ENCODE measurements around the gene PRKN. TPM values are rescaled to one million over a fixed set of nuclear protein-coding genes. Genes with fewer than 3 reads are reported as not detected.
"Not testable (repeated sequence)": the region's sequence is repeated elsewhere in the genome, so short reads cannot be mapped to it uniquely, and the experiment has no call there.

The PRKN gene
- total RNA-seq, 4 donors from 2014 or later, result 4.4 to 669 (median 10.5) TPM

DNA sequence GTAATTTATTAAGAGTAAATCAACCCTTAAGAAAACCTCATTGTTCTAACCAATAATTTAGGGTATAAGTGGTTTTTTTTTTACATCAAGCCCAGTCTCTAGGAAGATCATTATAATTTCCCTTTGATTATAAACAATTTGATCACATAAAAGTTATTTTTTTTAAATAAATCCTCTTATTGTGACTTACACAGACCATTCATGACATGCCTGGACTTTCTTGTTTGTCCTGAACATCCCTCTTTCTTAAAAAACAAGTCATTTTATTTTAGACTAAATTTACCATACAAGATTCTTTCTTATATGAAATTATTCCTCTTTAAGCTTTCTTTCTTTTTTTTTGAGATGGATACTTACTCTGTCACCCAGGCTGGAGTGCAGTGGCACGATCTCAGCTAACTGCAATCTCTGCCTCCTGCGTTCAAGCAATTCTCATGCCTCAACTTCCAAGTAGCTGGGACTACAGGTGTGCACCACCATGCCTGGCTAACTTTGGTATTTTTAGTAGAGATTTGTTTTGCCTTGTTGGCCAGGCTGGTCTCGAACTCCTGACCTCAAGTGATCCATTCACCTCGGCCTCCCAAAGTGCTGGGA, 1400.1 kb downstream of the PRKN start:
- Histone ChIP-seq H3K4me3 (no peak overlapping the region), H3K27me3 (no peaks in the 10 kb centered on the region), H3K4me1 (no peaks in the 10 kb centered on the region), H3K27ac (no peak overlapping the region), H3K36me3 (no peaks in the 10 kb centered on the region), H3K9me3 (no peaks in the 10 kb centered on the region)
- TF ChIP-seq POLR2A (IDR thresholded peaks at IDR 0.05), result no peak
- TF ChIP-seq, protein P1, sequence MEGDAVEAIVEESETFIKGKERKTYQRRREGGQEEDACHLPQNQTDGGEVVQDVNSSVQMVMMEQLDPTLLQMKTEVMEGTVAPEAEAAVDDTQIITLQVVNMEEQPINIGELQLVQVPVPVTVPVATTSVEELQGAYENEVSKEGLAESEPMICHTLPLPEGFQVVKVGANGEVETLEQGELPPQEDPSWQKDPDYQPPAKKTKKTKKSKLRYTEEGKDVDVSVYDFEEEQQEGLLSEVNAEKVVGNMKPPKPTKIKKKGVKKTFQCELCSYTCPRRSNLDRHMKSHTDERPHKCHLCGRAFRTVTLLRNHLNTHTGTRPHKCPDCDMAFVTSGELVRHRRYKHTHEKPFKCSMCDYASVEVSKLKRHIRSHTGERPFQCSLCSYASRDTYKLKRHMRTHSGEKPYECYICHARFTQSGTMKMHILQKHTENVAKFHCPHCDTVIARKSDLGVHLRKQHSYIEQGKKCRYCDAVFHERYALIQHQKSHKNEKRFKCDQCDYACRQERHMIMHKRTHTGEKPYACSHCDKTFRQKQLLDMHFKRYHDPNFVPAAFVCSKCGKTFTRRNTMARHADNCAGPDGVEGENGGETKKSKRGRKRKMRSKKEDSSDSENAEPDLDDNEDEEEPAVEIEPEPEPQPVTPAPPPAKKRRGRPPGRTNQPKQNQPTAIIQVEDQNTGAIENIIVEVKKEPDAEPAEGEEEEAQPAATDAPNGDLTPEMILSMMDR (IDR thresholded peaks at IDR 0.05), result no peak
- DNase-seq, result no peak

DNA sequence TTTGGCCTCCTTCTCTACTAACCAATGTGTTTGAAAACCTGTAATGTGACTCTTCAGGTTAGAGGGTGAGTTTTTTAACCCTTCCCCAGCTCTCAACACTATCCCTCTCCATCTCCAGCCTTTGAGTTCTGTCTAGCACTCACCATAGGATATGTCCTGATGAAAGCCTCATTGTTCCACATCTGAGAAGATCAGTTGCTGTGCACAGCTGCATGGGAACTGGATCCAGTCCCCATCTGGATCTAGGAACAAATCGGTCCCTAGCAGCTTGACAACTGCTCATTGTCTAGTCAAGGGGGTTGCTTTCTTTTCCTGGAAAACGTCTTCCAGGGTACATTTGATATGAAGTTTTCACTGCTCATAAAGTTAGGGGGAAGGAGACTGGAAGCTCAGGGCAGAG, 1408.3 kb downstream of the PRKN start:
- no peaks in the 10 kb centered on the region for H3K9me3 ChIP-seq
- no peaks in the 10 kb centered on the region for H3K36me3 ChIP-seq
- no peak overlapping the region for H3K27ac ChIP-seq
- H3K27me3 ChIP-seq, result no peaks in the 10 kb centered on the region
- TF ChIP-seq, protein P1 (IDR thresholded peaks at IDR 0.05), result no peak
- TF ChIP-seq POLR2A (IDR thresholded peaks at IDR 0.05), result no peak
- DNase-seq, result no peak
- no peak overlapping the region for H3K4me3 ChIP-seq
- H3K4me1 ChIP-seq, result no peaks in the 10 kb centered on the region

DNA sequence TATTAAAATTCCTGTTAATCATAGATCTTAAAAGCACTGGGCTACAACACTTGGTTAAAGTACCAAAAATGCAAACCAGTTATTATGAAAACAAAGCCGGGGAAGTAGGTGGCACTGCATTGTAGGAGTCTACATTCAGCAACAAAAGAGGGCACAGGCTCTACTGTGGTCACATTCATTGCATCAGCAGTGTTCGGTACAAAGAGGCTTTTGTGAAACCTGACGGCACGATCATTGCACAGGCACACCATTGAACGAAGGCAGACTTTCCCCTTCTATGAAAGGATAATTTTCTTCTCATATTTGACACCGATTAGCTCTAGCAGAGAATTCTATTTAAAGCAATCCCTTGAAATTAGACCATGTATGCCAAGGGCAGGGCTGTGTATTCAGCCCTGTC, 1409.1 kb downstream of the PRKN start:
- no peaks in the 10 kb centered on the region for H3K36me3 ChIP-seq
- H3K27me3 ChIP-seq, result no peaks in the 10 kb centered on the region
- H3K4me3 ChIP-seq, result no peak overlapping the region
- H3K27ac ChIP-seq, result no peak overlapping the region
- H3K4me1 ChIP-seq, result no peaks in the 10 kb centered on the region
- no peak for DNase-seq
- no peaks in the 10 kb centered on the region for H3K9me3 ChIP-seq
- TF ChIP-seq, protein P1 (IDR thresholded peaks at IDR 0.05), result no peak
- TF ChIP-seq POLR2A (IDR thresholded peaks at IDR 0.05), result no peak

DNA sequence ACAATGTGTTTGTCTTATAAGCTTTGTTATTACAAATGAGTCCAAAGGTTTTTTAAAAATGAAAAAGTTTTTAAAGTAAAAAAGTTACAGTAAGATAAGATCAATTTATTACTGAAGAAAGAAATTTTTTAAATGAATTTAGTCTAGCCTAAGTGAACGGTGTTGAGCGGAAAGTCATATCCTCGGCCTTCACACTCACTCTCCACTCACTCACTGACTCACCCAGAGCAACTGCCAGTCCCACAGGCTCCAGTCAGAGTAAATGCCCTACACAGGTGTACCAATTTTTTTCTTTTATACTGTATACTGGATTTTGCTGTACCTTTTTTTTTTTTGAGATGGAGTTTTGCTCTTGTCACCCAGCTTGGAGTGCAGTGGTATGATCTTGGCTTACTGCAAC, 1411.0 kb downstream of the PRKN start:
- H3K27ac ChIP-seq, result no peak overlapping the region
- TF ChIP-seq, protein P1 (IDR thresholded peaks at IDR 0.05), result no peak
- TF ChIP-seq POLR2A (IDR thresholded peaks at IDR 0.05), result no peak
- H3K36me3 ChIP-seq, result no peaks in the 10 kb centered on the region
- no peak overlapping the region for H3K4me3 ChIP-seq
- no peak for DNase-seq
- no peaks in the 10 kb centered on the region for H3K4me1 ChIP-seq
- H3K9me3 ChIP-seq, result no peaks in the 10 kb centered on the region
- H3K27me3 ChIP-seq, result no peaks in the 10 kb centered on the region

DNA sequence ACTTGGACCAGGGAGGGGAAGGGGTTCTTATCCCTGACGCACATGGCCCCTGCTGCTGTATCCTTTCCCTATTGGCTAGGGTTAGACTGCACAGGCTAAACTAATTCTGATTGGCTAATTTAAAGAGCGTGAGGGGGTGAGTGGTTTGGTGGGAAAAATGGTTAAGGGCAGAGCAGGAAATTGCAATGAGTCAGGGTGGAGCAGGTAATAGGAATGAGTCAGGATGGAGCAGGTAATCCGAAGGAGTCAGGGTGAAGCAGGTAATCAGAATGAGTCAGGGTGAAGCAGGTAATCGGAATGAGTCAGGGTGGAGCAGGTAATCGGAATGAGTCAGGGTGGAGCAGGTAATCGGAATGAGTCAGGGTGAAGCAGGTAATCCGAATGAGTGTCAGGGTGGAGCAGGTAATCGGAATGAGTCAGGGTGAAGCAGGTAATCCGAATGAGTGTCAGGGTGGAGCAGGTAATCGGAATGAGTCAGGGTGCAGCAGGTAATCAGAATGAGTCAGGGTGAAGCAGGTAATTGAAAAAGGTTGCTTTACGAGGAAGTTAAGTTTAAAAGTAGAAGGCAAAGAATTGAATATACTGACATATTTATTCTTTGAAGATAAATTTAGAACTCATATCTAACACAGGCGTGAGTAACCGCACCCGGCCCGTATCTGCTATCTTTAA, 1412.2 kb downstream of the PRKN start:
- H3K4me1 ChIP-seq, DNase-seq, H3K27ac ChIP-seq, H3K9me3 ChIP-seq, H3K27me3 ChIP-seq, H3K36me3 ChIP-seq, H3K4me3 ChIP-seq: not testable (repeated sequence)

DNA sequence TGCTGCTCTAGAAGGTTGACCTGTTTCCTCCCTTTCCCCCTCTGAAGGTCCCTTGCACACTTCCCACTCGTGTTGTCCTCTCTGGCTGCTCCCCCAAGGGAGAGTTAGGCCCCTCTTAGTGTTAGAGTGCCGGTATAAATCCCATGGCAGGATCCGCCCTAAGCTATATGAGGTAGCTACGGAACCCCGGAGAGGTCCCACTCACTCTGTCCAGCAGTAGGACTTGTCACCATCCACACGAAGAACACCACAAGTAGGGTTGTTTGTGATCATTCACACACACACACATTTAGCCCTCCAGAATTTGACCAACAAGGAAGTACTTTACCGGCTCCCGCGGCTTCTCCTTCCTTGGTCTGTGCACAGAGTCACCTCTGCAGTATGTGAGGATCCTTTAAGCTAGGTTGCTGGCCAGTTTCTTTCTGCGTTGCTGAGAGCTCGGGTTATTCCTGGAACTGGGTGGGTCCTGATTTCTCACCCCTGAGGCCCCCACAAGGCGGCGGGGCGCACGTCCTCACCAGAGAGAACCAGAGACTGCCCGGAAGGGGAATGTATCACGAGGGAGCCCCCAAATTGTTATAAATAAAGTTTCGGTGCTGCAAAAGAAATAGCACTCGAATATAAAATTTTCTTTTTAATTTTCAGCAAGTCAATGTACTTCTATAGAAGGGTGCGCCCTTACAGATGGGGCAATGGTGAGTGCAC, 1412.9 kb downstream of the PRKN start:
- not testable (repeated sequence) for H3K9me3 ChIP-seq, DNase-seq, H3K4me3 ChIP-seq, H3K27me3 ChIP-seq, H3K36me3 ChIP-seq, H3K4me1 ChIP-seq, H3K27ac ChIP-seq
